GM18873 (cell line): Measurements from ENCODE around the gene CDC42SE2.
A peak's percentile ranks its signal among the peaks of the same experiment; 100 is the strongest.

Source experiments
- ATAC-seq: cut with Tn5 transposase; IDR thresholded peaks from one replicate; pipeline ENCODE4 v1.9.1; 2021; ENCODE audit warnings: mild to moderate bottlenecking, moderate library complexity, moderate number of reproducible peaks; ENCODE audit not compliant: unreplicated experiment, low FRiP score

CDC42SE2 gene

GRCh38 chr5:131263648-131264450 lies at the start of gene CDC42SE2:
Gene CDC42SE2 (plus strand): TSS chr5:131264053. CDS start chr5:131359494, 95,441 bp downstream.
- ATAC-seq = peak; percentile 61

GRCh38 chr5:131214609-131215227 lies 49.1 kb upstream of the CDC42SE2 start:
- ATAC-seq = no peak

- no peak for ATAC-seq
These were observed 46.1 kb upstream of the CDC42SE2 start for GRCh38 chr5:131217791-131218190.

GRCh38 chr5:131218392-131218791 lies 45.5 kb upstream of the CDC42SE2 start:
- no peak for ATAC-seq

GRCh38 chr5:131220566-131220965 lies 43.3 kb upstream of the CDC42SE2 start:
- ATAC-seq = no peak

- ATAC-seq = no peak
These were observed 42.7 kb upstream of the CDC42SE2 start for GRCh38 chr5:131221008-131221703.

GRCh38 chr5:131221888-131222287 lies 42.0 kb upstream of the CDC42SE2 start:
- ATAC-seq = no peak

GRCh38 chr5:131222731-131223130 lies 41.1 kb upstream of the CDC42SE2 start:
- no peak for ATAC-seq

- ATAC-seq = no peak
These were observed 40.0 kb upstream of the CDC42SE2 start for GRCh38 chr5:131223751-131224386.

GRCh38 chr5:131224387-131225201 lies 39.3 kb upstream of the CDC42SE2 start:
- peak; percentile 86 for ATAC-seq

GRCh38 chr5:131225282-131225974 lies 38.4 kb upstream of the CDC42SE2 start:
- no peak for ATAC-seq

GRCh38 chr5:131226899-131227298 lies 37.0 kb upstream of the CDC42SE2 start:
- no peak for ATAC-seq

GRCh38 chr5:131228646-131229045 lies 35.2 kb upstream of the CDC42SE2 start:
- no peak for ATAC-seq

- ATAC-seq = no peak
These were observed 34.2 kb upstream of the CDC42SE2 start for GRCh38 chr5:131229623-131230022.

- no peak for ATAC-seq
These were observed 33.4 kb upstream of the CDC42SE2 start for GRCh38 chr5:131230406-131230805.

- ATAC-seq = no peak
These were observed 24.2 kb upstream of the CDC42SE2 start for GRCh38 chr5:131239686-131240085.

- ATAC-seq = no peak
These were observed 21.1 kb upstream of the CDC42SE2 start for GRCh38 chr5:131242728-131243255.

GRCh38 chr5:131245312-131245711 lies 18.5 kb upstream of the CDC42SE2 start:
- ATAC-seq = peak; percentile 69

GRCh38 chr5:131245948-131246347 lies 17.9 kb upstream of the CDC42SE2 start:
- no peak for ATAC-seq
